HCT116 (cell line): Measurements from ENCODE around the gene DIP2B. TPM values are rescaled to one million over a fixed set of nuclear protein-coding genes. Genes with fewer than 3 reads are reported as not detected.

Experiments
- ATAC-seq: fragments of 200-7000 bp; cut with Tn5 transposase; 2 replicates; pipeline ENCODE4 v1.9.1; 2020; ENCODE audit warnings: mild to moderate bottlenecking, moderate library complexity
- BruUV-seq: library from RNA; stranded (reverse); fragments of 400-500 nt; replicated peaks from 2 replicates; lab custom pipeline; 2021; lab: Mats Ljungman, UMichigan
- CTCF ChIA-PET: fragments of 300-600 bp; sonication (Branson Sonifier 250); formaldehyde crosslinking; loops from one replicate; lab custom pipeline; 2021; ENCODE audit warnings: antibody characterized with exemption; lab: Charles Lee
- POLR2A ChIA-PET: fragments of 300-600, 350-600 bp; sonication (Branson Sonifier 250); formaldehyde crosslinking; loops from one replicate; lab custom pipeline; 2021; ENCODE audit warnings: antibody characterized with exemption; lab: Charles Lee
- RAD21 ChIA-PET, 2 experiments: fragments of 300-600 bp; sonication (Branson Sonifier 250); formaldehyde crosslinking; loops; one replicate each; lab custom pipeline; 2023; ENCODE audit warnings: low total read pairs in 2 of 2; ENCODE audit not compliant: uncharacterized antibody in 2 of 2, unreplicated experiment in 2 of 2, low non-redundant PET in 1 of 2; lab: Charles Lee
- DNase-seq: peaks from one replicate; pipeline ENCODE4 v3.0.0-alpha.2; 2010; ENCODE audit warnings: low read depth, low spot score
- H2AFZ ChIP-seq: fragments of 200-600 bp; shearing (Covaris generic), sonication (generic); 2 replicates; pipeline ENCODE4 v1.6.1; 2017; ENCODE audit warnings: low read depth, mixed run types, mixed read lengths, antibody characterized with exemption, low read length; ENCODE audit not compliant: poor library complexity, severe bottlenecking
- H3K27ac ChIP-seq: 2 replicates; pipeline ENCODE4 v1.5.1; 2012; ENCODE audit warnings: low read depth, low read length
- H3K27me3 ChIP-seq: fragments of 200-600 bp; sonication (generic); 2 replicates; pipeline ENCODE4 v1.6.1; 2016; ENCODE audit warnings: mixed run types, low read length, mixed read lengths; ENCODE audit not compliant: insufficient read depth
- H3K36me3 ChIP-seq, 2 experiments: fragments of 200-500 bp in 1 of 2; fragments of 200-600 bp in 1 of 2; sonication (Bioruptor generic) in 1 of 2; sonication (generic) in 1 of 2; 2 replicates each; pipeline versions ENCODE4 v1.5.1 to v1.6.1; 2014 to 2016; ENCODE audit warnings: low read length in 2 of 2, inconsistent platforms in 1 of 2, mixed read lengths in 1 of 2, mixed run types in 1 of 2; ENCODE audit not compliant: insufficient read depth in 2 of 2, control insufficient read depth in 1 of 2
- H3K4me1 ChIP-seq, 2 experiments: fragments of 200-600 bp in 1 of 2; sonication (generic) in 1 of 2; 2 replicates each; pipeline versions ENCODE4 v1.5.1 to v1.6.1; 2012 to 2017; ENCODE audit warnings: low read length in 2 of 2, inconsistent platforms in 1 of 2, mild to moderate bottlenecking in 1 of 2, mixed read lengths in 1 of 2, mixed run types in 1 of 2, moderate library complexity in 1 of 2; ENCODE audit not compliant: insufficient read depth in 2 of 2, control insufficient read depth in 1 of 2
- H3K4me2 ChIP-seq: fragments of 200-600 bp; sonication (generic); 2 replicates; pipeline ENCODE4 v1.6.1; 2017; ENCODE audit warnings: mixed run types, low read length, mixed read lengths
- H3K4me3 ChIP-seq, 2 experiments: fragments of 200-600 bp in 1 of 2; sonication (generic) in 1 of 2; replicated peaks in 1 of 2; 2 replicates each; pipeline ENCODE4 v1.5.1; 2011 to 2016; ENCODE audit warnings: low read length in 2 of 2, control low read depth in 1 of 2, low read depth in 1 of 2, mild to moderate bottlenecking in 1 of 2, mixed read lengths in 1 of 2, mixed run types in 1 of 2
- H3K79me2 ChIP-seq: fragments of 200-600 bp; sonication (generic); 2 replicates; pipeline ENCODE4 v1.6.1; 2017; ENCODE audit warnings: mild to moderate bottlenecking, mixed run types, low read length, moderate library complexity, mixed read lengths; ENCODE audit not compliant: insufficient read depth
- H3K9ac ChIP-seq: fragments of 200-600 bp; sonication (generic); 2 replicates; pipeline ENCODE4 v1.6.1; 2016; ENCODE audit warnings: low read length, mixed read lengths
- H3K9me2 ChIP-seq: fragments of 200-600 bp; sonication (generic), shearing (Covaris generic); 2 replicates; pipeline ENCODE4 v1.6.1; 2017; ENCODE audit warnings: mixed run types, mild to moderate bottlenecking, moderate library complexity; ENCODE audit not compliant: insufficient read depth
- H3K9me3 ChIP-seq, 2 experiments: fragments of 200-500 bp in 1 of 2; fragments of 200-600 bp in 1 of 2; sonication (Bioruptor generic) in 1 of 2; sonication (generic) in 1 of 2; 2 replicates each; pipeline ENCODE4 v1.6.1; 2014 to 2017; ENCODE audit warnings: low read length in 2 of 2, mixed read lengths in 2 of 2, inconsistent platforms in 1 of 2, low read depth in 1 of 2, mild to moderate bottlenecking in 1 of 2, mixed run types in 1 of 2, moderate library complexity in 1 of 2; ENCODE audit not compliant: control insufficient read depth in 1 of 2, insufficient read depth in 1 of 2
- H4K20me1 ChIP-seq: fragments of 200-600 bp; sonication (generic), shearing (Covaris generic); 2 replicates; pipeline ENCODE4 v1.6.1; 2017; ENCODE audit warnings: mixed run types, mild to moderate bottlenecking, moderate library complexity; ENCODE audit not compliant: insufficient read depth
- CBX3 ChIP-seq: IDR thresholded peaks from 2 replicates; pipeline ENCODE4 v1.6.1; 2012; ENCODE audit warnings: low read depth
- CEBPB ChIP-seq: IDR thresholded peaks from 2 replicates; pipeline ENCODE4 v1.6.1; 2012; ENCODE audit warnings: low read depth
- ELF1 ChIP-seq: IDR thresholded peaks from 2 replicates; pipeline ENCODE4 v1.6.1; 2012; ENCODE audit warnings: low read depth, borderline replicate concordance
- EZH2phosphoT487 ChIP-seq: fragments of 200-600 bp; IDR thresholded peaks from 2 replicates; pipeline ENCODE4 v1.6.1; 2018; ENCODE audit warnings: antibody characterized with exemption, borderline replicate concordance
- FOSL1 ChIP-seq: IDR thresholded peaks from 2 replicates; pipeline ENCODE4 v1.6.1; 2012; ENCODE audit warnings: low read depth
- POLR2A ChIP-seq: IDR thresholded peaks from 2 replicates; pipeline ENCODE4 v1.7.0; 2011; ENCODE audit warnings: borderline replicate concordance; ENCODE audit not compliant: insufficient read depth, insufficient read length; ENCODE audit errors: extremely low read depth
- POLR2AphosphoS5 ChIP-seq: IDR thresholded peaks from 2 replicates; pipeline ENCODE4 v1.6.1; 2011; ENCODE audit warnings: mild to moderate bottlenecking, low read depth, low read length, moderate library complexity
- RAD21 ChIP-seq: IDR thresholded peaks from 2 replicates; pipeline ENCODE4 v1.6.1; 2012; ENCODE audit warnings: low read depth, mild to moderate bottlenecking
- SIN3A ChIP-seq: IDR thresholded peaks from 2 replicates; pipeline ENCODE4 v1.6.1; 2012; ENCODE audit warnings: low read depth
- TCF7L2 ChIP-seq: IDR thresholded peaks from 2 replicates; pipeline ENCODE4 v1.7.0; 2011; ENCODE audit warnings: borderline replicate concordance, inconsistent platforms; ENCODE audit not compliant: insufficient read depth, insufficient read length; ENCODE audit errors: extremely low read depth
- YY1 ChIP-seq: IDR thresholded peaks from 2 replicates; pipeline ENCODE4 v1.6.1; 2011; ENCODE audit warnings: low read length, low read depth, moderate library complexity, mild to moderate bottlenecking; ENCODE audit not compliant: insufficient replicate concordance; ENCODE audit errors: extremely low read depth
- ZFX ChIP-seq: fragments of 450-650 bp; IDR thresholded peaks from 2 replicates; pipeline ENCODE4 v1.6.1; 2017
- ZNF274 ChIP-seq: fragments of 200-500 bp; sonication (Bioruptor generic); IDR thresholded peaks from 2 replicates; pipeline ENCODE4 v1.6.1; 2014; ENCODE audit warnings: mild to moderate bottlenecking, low read depth, low read length, inconsistent platforms
- intact Hi-C: fragments of 100-400 bp; cut with micrococcal nuclease; formaldehyde crosslinking; loops from 2 replicates; pipeline ENCODE4 v1.10.0; 2022
- total RNA-seq: library from RNA; stranded (reverse); gene quantifications from one replicate; pipeline ENCODE4 v1.2.1, GENCODE V29; 2021; ENCODE audit not compliant: unreplicated experiment
- TF ChIP-seq, protein P1 (sequence below): IDR thresholded peaks from 2 replicates; pipeline ENCODE4 v1.6.1; 2012
- TF ChIP-seq, protein P2 (sequence below): IDR thresholded peaks from 2 replicates; pipeline ENCODE4 v1.6.1; 2011; ENCODE audit warnings: mild to moderate bottlenecking, low read length, moderate library complexity; ENCODE audit not compliant: insufficient replicate concordance; ENCODE audit errors: extremely low read depth
- TF ChIP-seq, protein P3 (sequence below): IDR thresholded peaks from 2 replicates; pipeline ENCODE4 v1.6.1; 2012; ENCODE audit warnings: low read depth
- TF ChIP-seq, protein P4 (sequence below), 3 experiments: fragments of 200-600 bp in 1 of 3; sonication (generic) in 1 of 3; IDR thresholded peaks in 2 of 3; conservative IDR thresholded peaks in 1 of 3; 2 replicates each; pipeline ENCODE4 v1.5.1; 2012 to 2017; ENCODE audit warnings: low read depth in 2 of 3, low read length in 2 of 3, antibody characterized with exemption in 1 of 3, borderline replicate concordance in 1 of 3, control low read depth in 1 of 3, mild to moderate bottlenecking in 1 of 3, mixed read lengths in 1 of 3, mixed run types in 1 of 3, moderate library complexity in 1 of 3; ENCODE audit not compliant: insufficient read depth in 1 of 3

DIP2B gene
- total RNA-seq, 1 experiment from 2014 or later: 32.3 TPM

DNA sequence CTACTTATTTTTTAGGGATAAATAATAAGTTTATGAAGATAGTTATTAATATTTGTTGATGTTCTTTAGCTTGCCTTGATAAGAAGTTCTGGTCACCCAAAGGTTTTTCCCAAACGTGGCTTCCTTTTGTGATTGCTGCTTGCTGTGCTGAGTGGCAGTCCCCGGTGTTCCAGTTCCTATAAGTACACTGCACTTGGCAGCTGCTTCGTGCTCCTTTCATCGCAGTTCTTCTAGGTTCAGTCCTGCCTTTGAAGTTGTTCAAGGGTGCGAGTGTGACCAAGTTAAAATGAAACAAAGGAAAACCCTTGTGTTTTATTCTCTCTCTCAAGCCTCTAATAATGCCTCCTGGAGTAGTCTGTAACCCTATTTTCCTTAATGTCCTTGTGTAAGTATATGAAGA is 130.6 kb downstream of the DIP2B start:
- Histone ChIP-seq H3K4me1 (peaks cover 0 to 7% of the 10 kb centered on the region in 2 experiments; a peak in 1 of 4 replicates), H3K4me3 (no peak overlapping the region), H3K36me3 (no peaks in the 10 kb centered on the region), H4K20me1 (no peaks in the 10 kb centered on the region), H2AFZ (no peak overlapping the region), H3K79me2 (peaks cover 14% of the 10 kb centered on the region; the same call in 1 of the 2 replicates), H3K27ac (no peak overlapping the region), H3K9me2 (no peaks in the 10 kb centered on the region), H3K9me3 (no peaks in the 10 kb centered on the region), H3K27me3 (no peaks in the 10 kb centered on the region), H3K4me2 (no peak overlapping the region), H3K9ac (no peak overlapping the region)
- TF ChIP-seq, protein P1, sequence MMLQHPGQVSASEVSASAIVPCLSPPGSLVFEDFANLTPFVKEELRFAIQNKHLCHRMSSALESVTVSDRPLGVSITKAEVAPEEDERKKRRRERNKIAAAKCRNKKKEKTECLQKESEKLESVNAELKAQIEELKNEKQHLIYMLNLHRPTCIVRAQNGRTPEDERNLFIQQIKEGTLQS: no peak
- TF ChIP-seq SIN3A: no peak
- TF ChIP-seq FOSL1: no peak
- TF ChIP-seq ELF1: no peak
- TF ChIP-seq POLR2AphosphoS5: no peak
- no peak for TF ChIP-seq EZH2phosphoT487
- TF ChIP-seq, protein P2, sequence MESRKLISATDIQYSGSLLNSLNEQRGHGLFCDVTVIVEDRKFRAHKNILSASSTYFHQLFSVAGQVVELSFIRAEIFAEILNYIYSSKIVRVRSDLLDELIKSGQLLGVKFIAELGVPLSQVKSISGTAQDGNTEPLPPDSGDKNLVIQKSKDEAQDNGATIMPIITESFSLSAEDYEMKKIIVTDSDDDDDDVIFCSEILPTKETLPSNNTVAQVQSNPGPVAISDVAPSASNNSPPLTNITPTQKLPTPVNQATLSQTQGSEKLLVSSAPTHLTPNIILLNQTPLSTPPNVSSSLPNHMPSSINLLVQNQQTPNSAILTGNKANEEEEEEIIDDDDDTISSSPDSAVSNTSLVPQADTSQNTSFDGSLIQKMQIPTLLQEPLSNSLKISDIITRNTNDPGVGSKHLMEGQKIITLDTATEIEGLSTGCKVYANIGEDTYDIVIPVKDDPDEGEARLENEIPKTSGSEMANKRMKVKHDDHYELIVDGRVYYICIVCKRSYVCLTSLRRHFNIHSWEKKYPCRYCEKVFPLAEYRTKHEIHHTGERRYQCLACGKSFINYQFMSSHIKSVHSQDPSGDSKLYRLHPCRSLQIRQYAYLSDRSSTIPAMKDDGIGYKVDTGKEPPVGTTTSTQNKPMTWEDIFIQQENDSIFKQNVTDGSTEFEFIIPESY: no peak
- no peak for TF ChIP-seq RAD21
- no peak for TF ChIP-seq ZNF274
- TF ChIP-seq, protein P3, sequence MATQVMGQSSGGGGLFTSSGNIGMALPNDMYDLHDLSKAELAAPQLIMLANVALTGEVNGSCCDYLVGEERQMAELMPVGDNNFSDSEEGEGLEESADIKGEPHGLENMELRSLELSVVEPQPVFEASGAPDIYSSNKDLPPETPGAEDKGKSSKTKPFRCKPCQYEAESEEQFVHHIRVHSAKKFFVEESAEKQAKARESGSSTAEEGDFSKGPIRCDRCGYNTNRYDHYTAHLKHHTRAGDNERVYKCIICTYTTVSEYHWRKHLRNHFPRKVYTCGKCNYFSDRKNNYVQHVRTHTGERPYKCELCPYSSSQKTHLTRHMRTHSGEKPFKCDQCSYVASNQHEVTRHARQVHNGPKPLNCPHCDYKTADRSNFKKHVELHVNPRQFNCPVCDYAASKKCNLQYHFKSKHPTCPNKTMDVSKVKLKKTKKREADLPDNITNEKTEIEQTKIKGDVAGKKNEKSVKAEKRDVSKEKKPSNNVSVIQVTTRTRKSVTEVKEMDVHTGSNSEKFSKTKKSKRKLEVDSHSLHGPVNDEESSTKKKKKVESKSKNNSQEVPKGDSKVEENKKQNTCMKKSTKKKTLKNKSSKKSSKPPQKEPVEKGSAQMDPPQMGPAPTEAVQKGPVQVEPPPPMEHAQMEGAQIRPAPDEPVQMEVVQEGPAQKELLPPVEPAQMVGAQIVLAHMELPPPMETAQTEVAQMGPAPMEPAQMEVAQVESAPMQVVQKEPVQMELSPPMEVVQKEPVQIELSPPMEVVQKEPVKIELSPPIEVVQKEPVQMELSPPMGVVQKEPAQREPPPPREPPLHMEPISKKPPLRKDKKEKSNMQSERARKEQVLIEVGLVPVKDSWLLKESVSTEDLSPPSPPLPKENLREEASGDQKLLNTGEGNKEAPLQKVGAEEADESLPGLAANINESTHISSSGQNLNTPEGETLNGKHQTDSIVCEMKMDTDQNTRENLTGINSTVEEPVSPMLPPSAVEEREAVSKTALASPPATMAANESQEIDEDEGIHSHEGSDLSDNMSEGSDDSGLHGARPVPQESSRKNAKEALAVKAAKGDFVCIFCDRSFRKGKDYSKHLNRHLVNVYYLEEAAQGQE: no peak
- TF ChIP-seq, protein P4, sequence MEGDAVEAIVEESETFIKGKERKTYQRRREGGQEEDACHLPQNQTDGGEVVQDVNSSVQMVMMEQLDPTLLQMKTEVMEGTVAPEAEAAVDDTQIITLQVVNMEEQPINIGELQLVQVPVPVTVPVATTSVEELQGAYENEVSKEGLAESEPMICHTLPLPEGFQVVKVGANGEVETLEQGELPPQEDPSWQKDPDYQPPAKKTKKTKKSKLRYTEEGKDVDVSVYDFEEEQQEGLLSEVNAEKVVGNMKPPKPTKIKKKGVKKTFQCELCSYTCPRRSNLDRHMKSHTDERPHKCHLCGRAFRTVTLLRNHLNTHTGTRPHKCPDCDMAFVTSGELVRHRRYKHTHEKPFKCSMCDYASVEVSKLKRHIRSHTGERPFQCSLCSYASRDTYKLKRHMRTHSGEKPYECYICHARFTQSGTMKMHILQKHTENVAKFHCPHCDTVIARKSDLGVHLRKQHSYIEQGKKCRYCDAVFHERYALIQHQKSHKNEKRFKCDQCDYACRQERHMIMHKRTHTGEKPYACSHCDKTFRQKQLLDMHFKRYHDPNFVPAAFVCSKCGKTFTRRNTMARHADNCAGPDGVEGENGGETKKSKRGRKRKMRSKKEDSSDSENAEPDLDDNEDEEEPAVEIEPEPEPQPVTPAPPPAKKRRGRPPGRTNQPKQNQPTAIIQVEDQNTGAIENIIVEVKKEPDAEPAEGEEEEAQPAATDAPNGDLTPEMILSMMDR (IDR thresholded peaks at IDR 0.05 in 2 of 3, conservative IDR thresholded peaks at IDR 0.05 in 1 of 3; ENCODE audit: borderline replicate concordance in 1 of 3, insufficient read depth in 1 of 3, low read depth in 2 of 3, low read length in 2 of 3): no peak
- TF ChIP-seq POLR2A: no peak
- no peak for TF ChIP-seq TCF7L2
- TF ChIP-seq YY1: no peak
- no peak for TF ChIP-seq CBX3
- no peak for TF ChIP-seq ZFX
- TF ChIP-seq CEBPB: no peak
- no peak for DNase-seq
- CTCF ChIA-PET: no interaction called here
- BruUV-seq: no TSS peak
- POLR2A ChIA-PET: no interaction called here
- RAD21 ChIA-PET: no interaction called here
- no peak for ATAC-seq
- intact Hi-C loops: no loop called here
